Hematopoietic multipotent progenitor cell (in vitro differentiated cells): ENCODE data around the gene PLCH1. TPM values are rescaled to one million over a fixed set of nuclear protein-coding genes. Genes with fewer than 3 reads are reported as not detected.

Source experiments
- DNase-seq, 3 donors: peaks; one replicate each; pipeline ENCODE4 v3.0.0-alpha.2; 2011 to 2015; ENCODE audit warnings: low read depth in 2 of 3, low spot score in 2 of 3
- total RNA-seq: library from RNA; depleted of rRNA; stranded (reverse); fragments of >200 nt; gene quantifications from one replicate; pipeline ENCODE4 v1.2.3, GENCODE V29; 2012

The PLCH1 gene
- total RNA-seq, 1 donor, result 1.1 TPM

GRCh38 chr3:155701882-155702465 is 42.9 kb downstream of the PLCH1 start:
- DNase-seq, result peak in 2 of 3 donors; percentile 41 to 80

- DNase-seq, result no peak
These were observed 47.3 kb downstream of the PLCH1 start for GRCh38 chr3:155697542-155697941.

- DNase-seq, result no peak
These were observed 54.0 kb downstream of the PLCH1 start for GRCh38 chr3:155690921-155691320.

GRCh38 chr3:155688481-155688880 is 56.4 kb downstream of the PLCH1 start:
- DNase-seq, result no peak

GRCh38 chr3:155683344-155683720 is 61.5 kb downstream of the PLCH1 start:
- DNase-seq, result no peak

GRCh38 chr3:155682426-155683343 is 62.2 kb downstream of the PLCH1 start:
- peak in 1 of 3 donors; percentile 24 for DNase-seq

GRCh38 chr3:155676252-155676981 is 68.5 kb downstream of the PLCH1 start:
- DNase-seq, result no peak

- no peak for DNase-seq
These were observed 69.8 kb downstream of the PLCH1 start for GRCh38 chr3:155675094-155675493.

GRCh38 chr3:155673421-155673820 is 71.5 kb downstream of the PLCH1 start:
- no peak for DNase-seq

GRCh38 chr3:155670335-155670734 is 74.5 kb downstream of the PLCH1 start:
- DNase-seq, result no peak

- no peak for DNase-seq
These were observed 76.9 kb downstream of the PLCH1 start for GRCh38 chr3:155667988-155668387.

- peak in 2 of 3 donors; percentile 9 to 40 for DNase-seq
These were observed 79.8 kb downstream of the PLCH1 start for GRCh38 chr3:155664925-155665695.

GRCh38 chr3:155663467-155664212 is 81.2 kb downstream of the PLCH1 start:
- DNase-seq, result no peak

GRCh38 chr3:155661760-155662159 is 83.1 kb downstream of the PLCH1 start:
- no peak for DNase-seq

GRCh38 chr3:155661042-155661441 is 83.8 kb downstream of the PLCH1 start:
- no peak for DNase-seq

- DNase-seq, result no peak
These were observed 86.1 kb downstream of the PLCH1 start for GRCh38 chr3:155658671-155659261.

- DNase-seq, result no peak
These were observed 86.9 kb downstream of the PLCH1 start for GRCh38 chr3:155658006-155658405.

- DNase-seq, result no peak
These were observed 87.7 kb downstream of the PLCH1 start for GRCh38 chr3:155657161-155657560.

- no peak for DNase-seq
These were observed 88.4 kb downstream of the PLCH1 start for GRCh38 chr3:155656466-155656865.
